GM12892 (cell line): ENCODE results near the gene MED26.

Source experiments
- POLR2A ChIP-seq: IDR thresholded peaks from 2 replicates; pipeline ENCODE4 v1.6.1; 2011; ENCODE audit warnings: low read depth, low read length, control low read depth
- POLR2AphosphoS5 ChIP-seq: IDR thresholded peaks from 2 replicates; pipeline ENCODE4 v1.6.1; 2011; ENCODE audit warnings: low read depth, low read length, control low read depth

DNA sequence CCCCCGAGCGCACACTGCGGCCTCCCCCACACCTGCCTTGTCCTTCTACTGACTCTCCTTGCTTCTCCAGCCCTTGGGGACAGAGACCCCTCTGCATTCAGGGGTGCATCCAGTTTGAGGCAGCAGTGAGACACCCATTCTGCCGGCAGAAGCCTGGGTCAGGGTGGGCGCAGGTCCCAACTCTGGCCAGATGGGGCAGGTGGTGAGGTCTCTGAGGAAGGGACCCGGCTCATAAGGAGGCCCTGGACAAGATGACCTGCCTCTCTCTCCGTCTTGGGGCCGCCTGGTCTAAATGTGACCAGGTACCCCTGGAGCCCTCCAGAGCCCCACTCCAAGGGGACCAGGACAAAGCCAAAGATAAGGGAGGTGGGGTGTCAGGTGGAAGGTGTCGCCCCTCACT, 91.9 kb downstream of the MED26 start:
- TF ChIP-seq POLR2AphosphoS5 (no peak), POLR2A (no peak)
